Adrenal gland (tissue), 12 donors: Measurements from ENCODE around the gene BNIP3. TPM values are rescaled to one million over a fixed set of nuclear protein-coding genes. Genes with fewer than 3 reads are reported as not detected.

Experiments used
- DNase-seq, 7 donors: peaks; one replicate each; pipeline ENCODE4 v3.0.0-alpha.2; 2019 to 2020
- H3K27ac ChIP-seq, 5 donors: fragments of 200-600 bp; sonication (generic) in 4 of 5; 1 replicate in 3 of 5; 2 replicates in 2 of 5; pipeline versions ENCODE4 v1.5.1 to v1.8.0; 2016 to 2020; ENCODE audit warnings: mild to moderate bottlenecking in 1 of 5
- H3K27me3 ChIP-seq: fragments of 200-600 bp; 2 replicates; pipeline ENCODE4 v1.8.0; 2021
- H3K36me3 ChIP-seq, 2 donors: fragments of 200-600 bp; replicated peaks in 1 of 2; 1 replicate in 1 of 2; 2 replicates in 1 of 2; pipeline versions ENCODE4 v1.5.1 to v1.8.0; 2018 to 2022
- H3K4me1 ChIP-seq, 2 donors: fragments of 200-600 bp; replicated peaks in 1 of 2; 1 replicate in 1 of 2; 2 replicates in 1 of 2; pipeline versions ENCODE4 v1.5.1 to v1.8.0; 2018 to 2021
- H3K4me3 ChIP-seq, 4 donors: fragments of 200-600 bp; sonication (generic) in 3 of 4; one replicate each; pipeline ENCODE4 v1.5.1; 2016 to 2018
- H3K9me3 ChIP-seq, 3 donors: fragments of 200-600 bp; sonication (generic) in 1 of 3; replicated peaks in 1 of 3; 1 replicate in 2 of 3; 2 replicates in 1 of 3; pipeline versions ENCODE4 v1.5.1 to v1.8.0; 2016 to 2021
- CTCF ChIP-seq, 6 experiments: fragments of 450-650 bp in 4 of 6; fragments of 200-600 bp in 2 of 6; sonication (generic) in 1 of 6; IDR thresholded peaks; 1 replicate in 5 of 6; 2 replicates in 1 of 6; pipeline versions ENCODE4 v1.5.1 to v1.8.0; 2016 to 2021; ENCODE audit warnings: antibody characterized with exemption in 6 of 6, mild to moderate bottlenecking in 2 of 6, moderate library complexity in 1 of 6
- POLR2A ChIP-seq, 2 donors: fragments of 450-650 bp; IDR thresholded peaks; one replicate each; pipeline ENCODE4 v1.6.1; 2017; ENCODE audit warnings: antibody characterized with exemption in 2 of 2, mild to moderate bottlenecking in 2 of 2, moderate library complexity in 1 of 2
- WGBS, 4 donors: extraction: QIAGEN DNeasy Blood & Tissue Kit in 2 of 4; methylation state at CpG; one replicate each; pipeline versions ENCODE4 v1.1.5 to v1.1.7; 2013 to 2017; 5-methylcytosine and 5-hydroxymethylcytosine counted together
- intact Hi-C, 2 donors: fragments of 100-400 bp; cut with DNase I; formaldehyde crosslinking; loops; one replicate each; pipeline versions ENCODE4 v1.14.1 to v1.15.0; 2022 to 2023
- polyA plus RNA-seq, 3 donors: library from polyadenylated mRNA; stranded (reverse); fragments of 200-250 nt in 2 of 3; fragments of 350-450 nt in 1 of 3; fragmentation: Illumina TruSeq in 1 of 3; extraction: RNeasy Lipid Tissue Mini Kit (QIAGEN cat#74804) in 1 of 3; gene quantifications; one replicate each; pipeline ENCODE4 v1.2.3, GENCODE V29; 2013 to 2014
- total RNA-seq, 9 donors: library from RNA; depleted of rRNA in 4 of 9; stranded (reverse); fragments of >200 nt in 4 of 9; fragments of 120-200 nt in 1 of 9; fragmentation: NEBNext Ultra II Directional in 1 of 9; extraction: Animal tissue kit (Norgen Biotek cat#: 25700) in 1 of 9; gene quantifications; one replicate each; pipeline versions ENCODE4 v1.1.0 to v1.2.4, GENCODE V29; 2013 to 2023
- donor health status: healthy with polysubstance abuse.
- donor health status: Bipolar disorder and iron deficiency.
- donor health status: DM: yes; HTN: yes; CAD: no.
- donor health status: DM: no; HTN: no; CAD: no.
- donor health status: DM: no; HTN: no; CAD: no.
- donor health status: DM: yes; HTN: yes; CAD: no.

Gene BNIP3
- total and polyA plus RNA-seq, 12 donors, result 14.2 to 132 (median 76.4) TPM

GRCh38 chr10:132021046-132021445 is 39.3 kb upstream of the BNIP3 start:
- no peaks in the 10 kb centered on the region for H3K9me3 ChIP-seq
- H3K36me3 ChIP-seq, result no peaks in the 10 kb centered on the region
- 91 to 95% (median 94%) methylated on average over 23 to 24 of the region's 24 CpGs for WGBS, 4 donors
- H3K4me1 ChIP-seq, result peaks cover 4 to 7% of the 10 kb centered on the region in 2 donors
- H3K27ac ChIP-seq, result no peak overlapping the region
- no peaks in the 10 kb centered on the region for H3K27me3 ChIP-seq
- intact Hi-C loops, result loop anchor here in 1 of 2 donors (5.0 to 10.0 kb wide), 2 partner anchors 124 to 134 kb away; no protein-coding TSS in a partner anchor
- H3K4me3 ChIP-seq, result no peak overlapping the region
- no peak for DNase-seq
- TF ChIP-seq CTCF (IDR thresholded peaks at IDR 0.05) (no peak), POLR2A (IDR thresholded peaks at IDR 0.05) (no peak)

- WGBS, 4 donors, result 85 to 89% (median 87%) methylated on average over 10 to 13 of the region's 13 CpGs
- no peak for TF ChIP-seq CTCF (IDR thresholded peaks at IDR 0.05)
- no peak for TF ChIP-seq POLR2A (IDR thresholded peaks at IDR 0.05)
- Histone ChIP-seq H3K9me3 (no peaks in the 10 kb centered on the region), H3K4me3 (no peak overlapping the region), H3K27me3 (no peaks in the 10 kb centered on the region), H3K36me3 (no peaks in the 10 kb centered on the region), H3K4me1 (peaks cover 4 to 7% of the 10 kb centered on the region in 2 donors), H3K27ac (no peak overlapping the region)
- DNase-seq, result no peak
- intact Hi-C loops, result loop anchor here in 1 of 2 donors (5.0 to 10.0 kb wide), 2 partner anchors 124 to 133 kb away; no protein-coding TSS in a partner anchor
Observed at GRCh38 chr10:132020456-132020855, 38.7 kb upstream of the BNIP3 start.

GRCh38 chr10:132019366-132019765 is 37.6 kb upstream of the BNIP3 start:
- no peaks in the 10 kb centered on the region for H3K36me3 ChIP-seq
- H3K27ac ChIP-seq, result no peak overlapping the region
- TF ChIP-seq POLR2A (IDR thresholded peaks at IDR 0.05) (no peak), CTCF (IDR thresholded peaks at IDR 0.05) (no peak)
- WGBS, 4 donors, result 93 to 100% (median 94%) methylated on average over 3 to 7 of the region's 7 CpGs; no CpG with 5 or more reads in 1 of the 4 donors
- H3K4me1 ChIP-seq, result peaks cover 4 to 7% of the 10 kb centered on the region in 2 donors
- H3K4me3 ChIP-seq, result no peak overlapping the region
- no peaks in the 10 kb centered on the region for H3K9me3 ChIP-seq
- no peak for DNase-seq
- intact Hi-C loops, result no loop called here
- no peaks in the 10 kb centered on the region for H3K27me3 ChIP-seq

GRCh38 chr10:132018446-132018845 is 36.7 kb upstream of the BNIP3 start:
- Histone ChIP-seq H3K4me1 (peaks cover 3 to 4% of the 10 kb centered on the region in 2 donors), H3K4me3 (no peak overlapping the region), H3K9me3 (no peaks in the 10 kb centered on the region), H3K27me3 (no peaks in the 10 kb centered on the region), H3K27ac (no peak overlapping the region), H3K36me3 (no peaks in the 10 kb centered on the region)
- no peak for DNase-seq
- no peak for TF ChIP-seq CTCF (IDR thresholded peaks at IDR 0.05)
- no peak for TF ChIP-seq POLR2A (IDR thresholded peaks at IDR 0.05)
- 74 to 93% (median 79%) methylated on average over 5 of the region's 5 CpGs for WGBS, 4 donors
- intact Hi-C loops, result no loop called here
